HCT116 (cell line): ENCODE data around the gene CTIF. TPM values are rescaled to one million over a fixed set of nuclear protein-coding genes. Genes with fewer than 3 reads are reported as not detected.

Source experiments
- ATAC-seq: fragments of 200-7000 bp; cut with Tn5 transposase; 2 replicates; pipeline ENCODE4 v1.9.1; 2020; ENCODE audit warnings: mild to moderate bottlenecking, moderate library complexity
- BruUV-seq: library from RNA; stranded (reverse); fragments of 400-500 nt; replicated peaks from 2 replicates; lab custom pipeline; 2021; lab: Mats Ljungman, UMichigan
- CTCF ChIA-PET: fragments of 300-600 bp; sonication (Branson Sonifier 250); formaldehyde crosslinking; loops from one replicate; lab custom pipeline; 2021; ENCODE audit warnings: antibody characterized with exemption; lab: Charles Lee
- POLR2A ChIA-PET: fragments of 300-600, 350-600 bp; sonication (Branson Sonifier 250); formaldehyde crosslinking; loops from one replicate; lab custom pipeline; 2021; ENCODE audit warnings: antibody characterized with exemption; lab: Charles Lee
- RAD21 ChIA-PET, 2 experiments: fragments of 300-600 bp; sonication (Branson Sonifier 250); formaldehyde crosslinking; loops; one replicate each; lab custom pipeline; 2023; ENCODE audit warnings: low total read pairs in 2 of 2; ENCODE audit not compliant: uncharacterized antibody in 2 of 2, unreplicated experiment in 2 of 2, low non-redundant PET in 1 of 2; lab: Charles Lee
- DNase-seq: peaks from one replicate; pipeline ENCODE4 v3.0.0-alpha.2; 2010; ENCODE audit warnings: low read depth, low spot score
- H2AFZ ChIP-seq: fragments of 200-600 bp; shearing (Covaris generic), sonication (generic); 2 replicates; pipeline ENCODE4 v1.6.1; 2017; ENCODE audit warnings: low read depth, mixed run types, mixed read lengths, antibody characterized with exemption, low read length; ENCODE audit not compliant: poor library complexity, severe bottlenecking
- H3K27ac ChIP-seq: 2 replicates; pipeline ENCODE4 v1.5.1; 2012; ENCODE audit warnings: low read depth, low read length
- H3K27me3 ChIP-seq: fragments of 200-600 bp; sonication (generic); 2 replicates; pipeline ENCODE4 v1.6.1; 2016; ENCODE audit warnings: mixed run types, low read length, mixed read lengths; ENCODE audit not compliant: insufficient read depth
- H3K36me3 ChIP-seq, 2 experiments: fragments of 200-500 bp in 1 of 2; fragments of 200-600 bp in 1 of 2; sonication (Bioruptor generic) in 1 of 2; sonication (generic) in 1 of 2; 2 replicates each; pipeline versions ENCODE4 v1.5.1 to v1.6.1; 2014 to 2016; ENCODE audit warnings: low read length in 2 of 2, inconsistent platforms in 1 of 2, mixed read lengths in 1 of 2, mixed run types in 1 of 2; ENCODE audit not compliant: insufficient read depth in 2 of 2, control insufficient read depth in 1 of 2
- H3K4me1 ChIP-seq, 2 experiments: fragments of 200-600 bp in 1 of 2; sonication (generic) in 1 of 2; 2 replicates each; pipeline versions ENCODE4 v1.5.1 to v1.6.1; 2012 to 2017; ENCODE audit warnings: low read length in 2 of 2, inconsistent platforms in 1 of 2, mild to moderate bottlenecking in 1 of 2, mixed read lengths in 1 of 2, mixed run types in 1 of 2, moderate library complexity in 1 of 2; ENCODE audit not compliant: insufficient read depth in 2 of 2, control insufficient read depth in 1 of 2
- H3K4me2 ChIP-seq: fragments of 200-600 bp; sonication (generic); 2 replicates; pipeline ENCODE4 v1.6.1; 2017; ENCODE audit warnings: mixed run types, low read length, mixed read lengths
- H3K4me3 ChIP-seq, 2 experiments: fragments of 200-600 bp in 1 of 2; sonication (generic) in 1 of 2; replicated peaks in 1 of 2; 2 replicates each; pipeline ENCODE4 v1.5.1; 2011 to 2016; ENCODE audit warnings: low read length in 2 of 2, control low read depth in 1 of 2, low read depth in 1 of 2, mild to moderate bottlenecking in 1 of 2, mixed read lengths in 1 of 2, mixed run types in 1 of 2
- H3K79me2 ChIP-seq: fragments of 200-600 bp; sonication (generic); 2 replicates; pipeline ENCODE4 v1.6.1; 2017; ENCODE audit warnings: mild to moderate bottlenecking, mixed run types, low read length, moderate library complexity, mixed read lengths; ENCODE audit not compliant: insufficient read depth
- H3K9ac ChIP-seq: fragments of 200-600 bp; sonication (generic); 2 replicates; pipeline ENCODE4 v1.6.1; 2016; ENCODE audit warnings: low read length, mixed read lengths
- H3K9me2 ChIP-seq: fragments of 200-600 bp; sonication (generic), shearing (Covaris generic); 2 replicates; pipeline ENCODE4 v1.6.1; 2017; ENCODE audit warnings: mixed run types, mild to moderate bottlenecking, moderate library complexity; ENCODE audit not compliant: insufficient read depth
- H3K9me3 ChIP-seq, 2 experiments: fragments of 200-500 bp in 1 of 2; fragments of 200-600 bp in 1 of 2; sonication (Bioruptor generic) in 1 of 2; sonication (generic) in 1 of 2; 2 replicates each; pipeline ENCODE4 v1.6.1; 2014 to 2017; ENCODE audit warnings: low read length in 2 of 2, mixed read lengths in 2 of 2, inconsistent platforms in 1 of 2, low read depth in 1 of 2, mild to moderate bottlenecking in 1 of 2, mixed run types in 1 of 2, moderate library complexity in 1 of 2; ENCODE audit not compliant: control insufficient read depth in 1 of 2, insufficient read depth in 1 of 2
- H4K20me1 ChIP-seq: fragments of 200-600 bp; sonication (generic), shearing (Covaris generic); 2 replicates; pipeline ENCODE4 v1.6.1; 2017; ENCODE audit warnings: mixed run types, mild to moderate bottlenecking, moderate library complexity; ENCODE audit not compliant: insufficient read depth
- ATF3 ChIP-seq: IDR thresholded peaks from 2 replicates; pipeline ENCODE4 v1.6.1; 2012
- CBX3 ChIP-seq: IDR thresholded peaks from 2 replicates; pipeline ENCODE4 v1.6.1; 2012; ENCODE audit warnings: low read depth
- CEBPB ChIP-seq: IDR thresholded peaks from 2 replicates; pipeline ENCODE4 v1.6.1; 2012; ENCODE audit warnings: low read depth
- CTCF ChIP-seq, 3 experiments: fragments of 200-600 bp in 1 of 3; sonication (generic) in 1 of 3; IDR thresholded peaks in 2 of 3; conservative IDR thresholded peaks in 1 of 3; 2 replicates each; pipeline ENCODE4 v1.5.1; 2012 to 2017; ENCODE audit warnings: low read depth in 2 of 3, low read length in 2 of 3, antibody characterized with exemption in 1 of 3, borderline replicate concordance in 1 of 3, control low read depth in 1 of 3, mild to moderate bottlenecking in 1 of 3, mixed read lengths in 1 of 3, mixed run types in 1 of 3, moderate library complexity in 1 of 3; ENCODE audit not compliant: insufficient read depth in 1 of 3
- EZH2 ChIP-seq: fragments of 200-600 bp; sonication (generic); IDR thresholded peaks from 2 replicates; pipeline ENCODE4 v1.6.1; 2017; ENCODE audit warnings: antibody characterized with exemption, mixed run types
- FOSL1 ChIP-seq: IDR thresholded peaks from 2 replicates; pipeline ENCODE4 v1.6.1; 2012; ENCODE audit warnings: low read depth
- JUND ChIP-seq: IDR thresholded peaks from 2 replicates; pipeline ENCODE4 v1.6.1; 2012
- POLR2A ChIP-seq: IDR thresholded peaks from 2 replicates; pipeline ENCODE4 v1.7.0; 2011; ENCODE audit warnings: borderline replicate concordance; ENCODE audit not compliant: insufficient read depth, insufficient read length; ENCODE audit errors: extremely low read depth
- POLR2AphosphoS5 ChIP-seq: IDR thresholded peaks from 2 replicates; pipeline ENCODE4 v1.6.1; 2011; ENCODE audit warnings: mild to moderate bottlenecking, low read depth, low read length, moderate library complexity
- RAD21 ChIP-seq: IDR thresholded peaks from 2 replicates; pipeline ENCODE4 v1.6.1; 2012; ENCODE audit warnings: low read depth, mild to moderate bottlenecking
- REST ChIP-seq: IDR thresholded peaks from 2 replicates; pipeline ENCODE4 v1.6.1; 2012; ENCODE audit warnings: low read depth
- SIN3A ChIP-seq: IDR thresholded peaks from 2 replicates; pipeline ENCODE4 v1.6.1; 2012; ENCODE audit warnings: low read depth
- SP1 ChIP-seq: IDR thresholded peaks from 2 replicates; pipeline ENCODE4 v1.6.1; 2012; ENCODE audit warnings: low read depth
- SRF ChIP-seq: IDR thresholded peaks from 2 replicates; pipeline ENCODE4 v1.6.1; 2012; ENCODE audit warnings: low read depth
- YY1 ChIP-seq: IDR thresholded peaks from 2 replicates; pipeline ENCODE4 v1.6.1; 2011; ENCODE audit warnings: low read length, low read depth, moderate library complexity, mild to moderate bottlenecking; ENCODE audit not compliant: insufficient replicate concordance; ENCODE audit errors: extremely low read depth
- ZBTB33 ChIP-seq: IDR thresholded peaks from 2 replicates; pipeline ENCODE4 v1.6.1; 2011; ENCODE audit warnings: mild to moderate bottlenecking, low read length, moderate library complexity; ENCODE audit not compliant: insufficient replicate concordance; ENCODE audit errors: extremely low read depth
- ZFX ChIP-seq: fragments of 450-650 bp; IDR thresholded peaks from 2 replicates; pipeline ENCODE4 v1.6.1; 2017
- ZNF274 ChIP-seq: fragments of 200-500 bp; sonication (Bioruptor generic); IDR thresholded peaks from 2 replicates; pipeline ENCODE4 v1.6.1; 2014; ENCODE audit warnings: mild to moderate bottlenecking, low read depth, low read length, inconsistent platforms
- intact Hi-C: fragments of 100-400 bp; cut with micrococcal nuclease; formaldehyde crosslinking; loops from 2 replicates; pipeline ENCODE4 v1.10.0; 2022
- total RNA-seq: library from RNA; stranded (reverse); gene quantifications from one replicate; pipeline ENCODE4 v1.2.1, GENCODE V29; 2021; ENCODE audit not compliant: unreplicated experiment

The CTIF gene
- total RNA-seq, 1 experiment from 2014 or later: 19.7 TPM

- no peak overlapping the region for H3K27ac ChIP-seq
- no peak overlapping the region for H2AFZ ChIP-seq
- H3K4me2 ChIP-seq: no peak overlapping the region
- ChIA-PET CTCF (interaction anchor here (2.2 kb wide), 1 partner anchor 199 kb away, joined by 7 read pairs; no protein-coding TSS in a partner anchor), RAD21 (no interaction called here), POLR2A (interaction anchor here (0.6 kb wide), 1 partner anchor 209 kb away, joined by 4 read pairs; no protein-coding TSS in a partner anchor)
- no peaks in the 10 kb centered on the region for H3K9me3 ChIP-seq
- TF ChIP-seq RAD21 (no peak), ZFX (no peak), POLR2A (no peak), CEBPB (no peak), ATF3 (no peak), CTCF (IDR thresholded peaks at IDR 0.05 in 2 of 3, conservative IDR thresholded peaks at IDR 0.05 in 1 of 3; ENCODE audit: borderline replicate concordance in 1 of 3, insufficient read depth in 1 of 3, low read depth in 2 of 3, low read length in 2 of 3) (no peak), SIN3A (no peak), JUND (no peak), FOSL1 (no peak), YY1 (no peak), CBX3 (no peak), SP1 (no peak), ZNF274 (no peak), POLR2AphosphoS5 (no peak), EZH2 (no peak), ZBTB33 (no peak), SRF (no peak), REST (no peak)
- H3K79me2 ChIP-seq: no peaks in the 10 kb centered on the region
- H3K4me3 ChIP-seq: no peak overlapping the region
- H3K36me3 ChIP-seq: no peaks in the 10 kb centered on the region
- intact Hi-C loops: loop anchor here (1.0 to 10.0 kb wide), 8 partner anchors 237 to 1682 kb away; no protein-coding TSS in a partner anchor
- ATAC-seq: peak; percentile 15
- H3K9me2 ChIP-seq: no peaks in the 10 kb centered on the region
- no peak overlapping the region for H3K9ac ChIP-seq
- DNase-seq: no peak
- H4K20me1 ChIP-seq: no peaks in the 10 kb centered on the region
- H3K27me3 ChIP-seq: no peaks in the 10 kb centered on the region
- no TSS peak for BruUV-seq
- H3K4me1 ChIP-seq: peaks cover 0 to 7% of the 10 kb centered on the region in 2 experiments; a peak in 2 of 4 replicates
Measured at GRCh38 chr18:48674758-48675351, 136.0 kb downstream of the CTIF start.
